Adrenal gland (tissue), 19 donors: ENCODE results near the gene CDH2. TPM values are rescaled to one million over a fixed set of nuclear protein-coding genes. Genes with fewer than 3 reads are reported as not detected.

Experiments
- DNase-seq, 7 donors: peaks; one replicate each; pipeline ENCODE4 v3.0.0-alpha.2; 2019 to 2020
- H3K27ac ChIP-seq, 5 donors: fragments of 200-600 bp; sonication (generic) in 4 of 5; 1 replicate in 3 of 5; 2 replicates in 2 of 5; pipeline versions ENCODE4 v1.5.1 to v1.8.0; 2016 to 2020; ENCODE audit warnings: mild to moderate bottlenecking in 1 of 5
- H3K27me3 ChIP-seq: fragments of 200-600 bp; 2 replicates; pipeline ENCODE4 v1.8.0; 2021
- H3K36me3 ChIP-seq, 2 donors: fragments of 200-600 bp; replicated peaks in 1 of 2; 1 replicate in 1 of 2; 2 replicates in 1 of 2; pipeline versions ENCODE4 v1.5.1 to v1.8.0; 2018 to 2022
- H3K4me1 ChIP-seq, 2 donors: fragments of 200-600 bp; replicated peaks in 1 of 2; 1 replicate in 1 of 2; 2 replicates in 1 of 2; pipeline versions ENCODE4 v1.5.1 to v1.8.0; 2018 to 2021
- H3K4me3 ChIP-seq, 4 donors: fragments of 200-600 bp; sonication (generic) in 3 of 4; one replicate each; pipeline ENCODE4 v1.5.1; 2016 to 2018
- H3K9me3 ChIP-seq, 3 donors: fragments of 200-600 bp; sonication (generic) in 1 of 3; replicated peaks in 1 of 3; 1 replicate in 2 of 3; 2 replicates in 1 of 3; pipeline versions ENCODE4 v1.5.1 to v1.8.0; 2016 to 2021
- POLR2A ChIP-seq, 2 donors: fragments of 450-650 bp; IDR thresholded peaks; one replicate each; pipeline ENCODE4 v1.6.1; 2017; ENCODE audit warnings: antibody characterized with exemption in 2 of 2, mild to moderate bottlenecking in 2 of 2, moderate library complexity in 1 of 2
- WGBS, 4 donors: extraction: QIAGEN DNeasy Blood & Tissue Kit in 2 of 4; methylation state at CpG; one replicate each; pipeline versions ENCODE4 v1.1.5 to v1.1.7; 2013 to 2017; 5-methylcytosine and 5-hydroxymethylcytosine counted together
- intact Hi-C, 2 donors: fragments of 100-400 bp; cut with DNase I; formaldehyde crosslinking; loops; one replicate each; pipeline versions ENCODE4 v1.14.1 to v1.15.0; 2022 to 2023
- long read RNA-seq, 10 donors: library from polyadenylated mRNA in 3 of 10; unstranded in 2 of 10; stranded (forward) in 1 of 10; transcript quantifications; one replicate each; pipeline ENCODE4 v2.0.0 and lab custom pipeline, GENCODE V29; 2021 to 2026
- polyA plus RNA-seq, 3 donors: library from polyadenylated mRNA; stranded (reverse); fragments of 200-250 nt in 2 of 3; fragments of 350-450 nt in 1 of 3; fragmentation: Illumina TruSeq in 1 of 3; extraction: RNeasy Lipid Tissue Mini Kit (QIAGEN cat#74804) in 1 of 3; gene quantifications; one replicate each; pipeline ENCODE4 v1.2.3, GENCODE V29; 2013 to 2014
- total RNA-seq, 9 donors: library from RNA; depleted of rRNA in 4 of 9; stranded (reverse); fragments of >200 nt in 4 of 9; fragments of 120-200 nt in 1 of 9; fragmentation: NEBNext Ultra II Directional in 1 of 9; extraction: Animal tissue kit (Norgen Biotek cat#: 25700) in 1 of 9; gene quantifications; one replicate each; pipeline versions ENCODE4 v1.1.0 to v1.2.4, GENCODE V29; 2013 to 2023
- TF ChIP-seq, protein P1 (sequence below), 6 experiments: fragments of 450-650 bp in 4 of 6; fragments of 200-600 bp in 2 of 6; sonication (generic) in 1 of 6; IDR thresholded peaks; 1 replicate in 5 of 6; 2 replicates in 1 of 6; pipeline versions ENCODE4 v1.5.1 to v1.8.0; 2016 to 2021; ENCODE audit warnings: antibody characterized with exemption in 6 of 6, mild to moderate bottlenecking in 2 of 6, moderate library complexity in 1 of 6
- donor health status: healthy with polysubstance abuse.
- donor health status: Bipolar disorder and iron deficiency.
- donor health status: DM: yes; HTN: yes; CAD: no.
- donor health status: DM: no; HTN: no; CAD: no.
- donor health status: DM: no; HTN: no; CAD: no.
- donor health status: DM: yes; HTN: yes; CAD: no.

Gene CDH2
- 100 to 1,000 TPM in 8 of 9 donors, 10 to 100 TPM in 1; 76.8 to 305 (median 132) TPM for total RNA-seq
- polyA plus RNA-seq, result 100 to 1,000 TPM in 1 of 3 donors, 10 to 100 TPM in 2; 13.9 to 166 (median 15.4) TPM
- long read RNA-seq, donor 1, full-length matches to known transcripts, result 3 of 3 reads
- long read RNA-seq, donor 1, partial matches to known transcripts, result 0 of 3 reads
- long read RNA-seq, donor 1, other reads (novel, unspliced or antisense), result 0 of 3 reads
- long read RNA-seq, donor 2, full-length matches to known transcripts, result 4 of 4 reads
- long read RNA-seq, donor 2, partial matches to known transcripts, result 0 of 4 reads
- long read RNA-seq, donor 2, other reads (novel, unspliced or antisense), result 0 of 4 reads
- long read RNA-seq, donor 3, full-length matches to known transcripts, result 6 of 6 reads
- long read RNA-seq, donor 3, partial matches to known transcripts, result 0 of 6 reads
- long read RNA-seq, donor 3, other reads (novel, unspliced or antisense), result 0 of 6 reads
- long read RNA-seq, donor 4, full-length matches to known transcripts, result 13 of 47 reads
- long read RNA-seq, donor 4, partial matches to known transcripts, result 20 of 47 reads
- long read RNA-seq, donor 4, other reads (novel, unspliced or antisense), result 14 of 47 reads
- long read RNA-seq, donor 5, full-length matches to known transcripts, result 355 of 419 reads
- long read RNA-seq, donor 5, partial matches to known transcripts, result 39 of 419 reads
- long read RNA-seq, donor 5, other reads (novel, unspliced or antisense), result 25 of 419 reads
- long read RNA-seq, donor 6, full-length matches to known transcripts, result 10 of 41 reads
- long read RNA-seq, donor 6, partial matches to known transcripts, result 16 of 41 reads
- long read RNA-seq, donor 6, other reads (novel, unspliced or antisense), result 15 of 41 reads
- long read RNA-seq, donor 7, full-length matches to known transcripts, result 1 of 6 reads
- long read RNA-seq, donor 7, partial matches to known transcripts, result 5 of 6 reads
- long read RNA-seq, donor 7, other reads (novel, unspliced or antisense), result 0 of 6 reads
- long read RNA-seq, donor 8, full-length matches to known transcripts, result 16 of 22 reads
- long read RNA-seq, donor 8, partial matches to known transcripts, result 6 of 22 reads
- long read RNA-seq, donor 8, other reads (novel, unspliced or antisense), result 0 of 22 reads
- long read RNA-seq, donor 9, full-length matches to known transcripts, result 9 of 86 reads
- long read RNA-seq, donor 9, partial matches to known transcripts, result 77 of 86 reads
- long read RNA-seq, donor 9, other reads (novel, unspliced or antisense), result 0 of 86 reads
- long read RNA-seq, donor 10, full-length matches to known transcripts, result 7 of 7 reads
- long read RNA-seq, donor 10, partial matches to known transcripts, result 0 of 7 reads
- long read RNA-seq, donor 10, other reads (novel, unspliced or antisense), result 0 of 7 reads

DNA sequence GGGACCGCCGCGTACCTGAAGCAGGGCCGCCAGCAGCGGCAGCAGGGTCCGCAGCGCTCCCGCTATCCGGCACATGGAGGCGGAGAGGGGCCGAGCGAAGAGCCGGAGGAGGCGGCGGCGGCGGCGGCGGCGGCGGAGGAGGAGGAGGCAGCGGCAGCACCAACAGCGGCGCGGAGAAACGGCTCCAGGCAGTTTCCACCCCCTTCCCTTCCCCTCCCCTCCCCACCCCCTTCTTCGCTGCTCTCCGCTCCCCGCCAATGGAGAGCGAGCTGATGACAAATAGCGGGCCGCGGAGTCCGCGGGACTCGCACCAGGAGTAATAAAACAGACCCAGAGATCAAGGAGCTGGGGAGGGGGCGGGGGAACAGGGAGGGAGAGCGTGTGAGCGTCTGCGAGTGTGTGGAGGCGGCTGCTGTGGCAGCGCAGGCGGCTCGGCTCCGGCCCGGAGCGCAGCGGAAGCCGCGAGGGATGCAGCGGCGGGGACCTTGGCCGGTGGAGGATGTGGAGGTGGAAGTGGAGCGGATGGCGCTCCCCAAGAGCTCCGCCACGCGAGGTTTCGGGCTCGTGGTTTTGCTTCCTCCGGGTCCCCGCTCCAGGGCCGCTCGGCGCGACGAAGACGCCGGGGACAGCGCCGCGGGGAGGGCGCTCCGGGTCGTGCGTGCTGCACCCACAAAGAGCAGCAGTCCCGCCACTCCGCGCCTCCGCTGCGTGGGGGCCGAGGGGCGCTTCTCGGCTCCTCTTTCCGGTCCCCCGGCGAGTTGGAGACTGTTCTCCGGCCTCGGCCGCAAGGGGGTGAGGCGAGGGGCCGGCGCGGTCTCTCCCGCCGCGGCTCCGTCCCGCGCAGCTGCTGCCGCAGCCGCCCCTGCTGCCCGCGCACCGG, at the start of gene CDH2:
Gene CDH2, minus strand, starts transcription at position 183 of the 880 bp plus-strand sequence. Its CDS starts 108 bp downstream, at position 75.
- Histone ChIP-seq H3K27ac (peak within 1 kb of the TSS; percentile 64 to 92 (median 83)), H3K36me3 (no peaks in the 10 kb centered on the region), H3K27me3 (no peaks in the 10 kb centered on the region), H3K4me1 (peaks cover 3 to 14% of the 10 kb centered on the region in 2 donors), H3K9me3 (no peaks in the 10 kb centered on the region), H3K4me3 (peak within 1 kb of the TSS; percentile 50 to 89 (median 73))
- TF ChIP-seq, protein P1, sequence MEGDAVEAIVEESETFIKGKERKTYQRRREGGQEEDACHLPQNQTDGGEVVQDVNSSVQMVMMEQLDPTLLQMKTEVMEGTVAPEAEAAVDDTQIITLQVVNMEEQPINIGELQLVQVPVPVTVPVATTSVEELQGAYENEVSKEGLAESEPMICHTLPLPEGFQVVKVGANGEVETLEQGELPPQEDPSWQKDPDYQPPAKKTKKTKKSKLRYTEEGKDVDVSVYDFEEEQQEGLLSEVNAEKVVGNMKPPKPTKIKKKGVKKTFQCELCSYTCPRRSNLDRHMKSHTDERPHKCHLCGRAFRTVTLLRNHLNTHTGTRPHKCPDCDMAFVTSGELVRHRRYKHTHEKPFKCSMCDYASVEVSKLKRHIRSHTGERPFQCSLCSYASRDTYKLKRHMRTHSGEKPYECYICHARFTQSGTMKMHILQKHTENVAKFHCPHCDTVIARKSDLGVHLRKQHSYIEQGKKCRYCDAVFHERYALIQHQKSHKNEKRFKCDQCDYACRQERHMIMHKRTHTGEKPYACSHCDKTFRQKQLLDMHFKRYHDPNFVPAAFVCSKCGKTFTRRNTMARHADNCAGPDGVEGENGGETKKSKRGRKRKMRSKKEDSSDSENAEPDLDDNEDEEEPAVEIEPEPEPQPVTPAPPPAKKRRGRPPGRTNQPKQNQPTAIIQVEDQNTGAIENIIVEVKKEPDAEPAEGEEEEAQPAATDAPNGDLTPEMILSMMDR (IDR thresholded peaks at IDR 0.05), result peak in 3 of 6 experiments; percentile 20 to 35 (median 22)
- TF ChIP-seq POLR2A (IDR thresholded peaks at IDR 0.05), result peak in 1 of 2 donors; percentile 84
- WGBS, 4 donors, result 0 to 1% (median 0%) methylated on average over 14 to 105 of the region's 105 CpGs
- intact Hi-C loops, result loop anchor here (10.0 kb wide), 1 partner anchor 172 kb away; no protein-coding TSS in a partner anchor
- peak; percentile 84 to 92 (median 89) for DNase-seq

DNA sequence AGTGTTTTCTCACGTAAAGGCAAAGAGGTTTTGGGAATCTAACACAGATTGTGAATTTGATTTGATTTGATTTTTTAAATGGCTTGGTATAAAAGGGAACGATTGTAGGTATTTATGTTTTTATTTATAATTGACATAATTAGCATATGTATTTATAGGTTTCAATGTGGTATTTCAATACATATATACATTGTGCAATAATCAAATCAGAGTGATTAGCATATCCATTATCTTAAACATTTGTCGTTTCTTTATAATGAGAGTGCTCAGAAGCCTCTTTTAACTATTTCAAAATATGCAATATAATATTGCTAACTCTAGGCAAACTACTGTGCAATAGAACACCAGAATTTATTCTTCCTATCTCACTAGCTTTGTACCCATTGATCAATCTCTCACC, 35.1 kb upstream of the CDH2 start:
- H3K4me1 ChIP-seq, result no peaks in the 10 kb centered on the region
- H3K36me3 ChIP-seq, result no peaks in the 10 kb centered on the region
- no peaks in the 10 kb centered on the region for H3K27me3 ChIP-seq
- intact Hi-C loops, result no loop called here
- no peak overlapping the region for H3K27ac ChIP-seq
- 82 to 90% (median 83%) methylated on average over 3 of the region's 3 CpGs for WGBS, 4 donors
- no peak overlapping the region for H3K4me3 ChIP-seq
- no peaks in the 10 kb centered on the region for H3K9me3 ChIP-seq
- no peak for DNase-seq
- no peak for TF ChIP-seq POLR2A (IDR thresholded peaks at IDR 0.05)
- TF ChIP-seq, protein P1 (IDR thresholded peaks at IDR 0.05), result no peak

DNA sequence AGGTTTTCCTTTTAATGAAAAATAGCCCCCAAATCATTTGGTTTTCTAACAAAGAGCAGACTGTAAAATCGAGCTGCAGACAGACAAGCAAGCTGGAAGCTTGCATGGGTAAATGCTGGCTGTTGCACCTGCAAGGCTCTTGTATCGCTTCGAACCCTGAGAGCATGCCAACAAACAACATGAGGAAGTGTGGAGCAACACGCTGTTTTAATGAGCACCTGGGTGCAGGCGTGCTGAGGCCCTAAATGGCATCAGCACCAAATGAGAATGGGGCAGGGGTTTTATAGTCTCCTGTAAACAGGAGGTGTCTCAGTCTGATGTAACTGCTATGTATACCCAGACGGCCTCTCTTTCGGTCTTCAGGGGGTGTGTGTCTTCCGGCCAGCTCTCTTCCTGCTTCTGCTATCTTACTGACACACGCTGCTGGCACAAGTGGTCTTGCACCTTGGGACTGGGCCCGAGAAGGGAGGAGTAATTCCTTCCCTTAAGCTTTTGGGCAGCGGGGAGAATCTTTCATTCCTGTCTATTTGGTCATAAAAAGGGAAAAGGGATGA, 31.9 kb upstream of the CDH2 start:
- intact Hi-C loops, result no loop called here

More for the DNA sequence above, 31.9 kb upstream of the CDH2 start:
- DNase-seq, result no peak
- Histone ChIP-seq H3K9me3 (no peaks in the 10 kb centered on the region), H3K4me3 (no peak overlapping the region), H3K4me1 (peaks cover 3 to 6% of the 10 kb centered on the region in 2 donors), H3K36me3 (no peaks in the 10 kb centered on the region), H3K27ac (no peak overlapping the region), H3K27me3 (no peaks in the 10 kb centered on the region)
- WGBS, 4 donors, result 78 to 81% (median 79%) methylated on average over 10 to 11 of the region's 11 CpGs
- TF ChIP-seq, protein P1 (IDR thresholded peaks at IDR 0.05), result no peak
